NCI-H2107 treated with DMSO at 0.1 percent for 48 hours (cell line): ENCODE results near the gene PPP2R5D.
A peak's percentile ranks its signal among the peaks of the same experiment; 100 is the strongest.
"Not testable (repeated sequence)": the region's sequence is repeated elsewhere in the genome, so short reads cannot be mapped to it uniquely, and the experiment has no call there.

Source experiments
- DNase-seq: peaks from one replicate; lab custom pipeline; 2025; ENCODE audit not compliant: unreplicated experiment; lab: John Stamatoyannopoulos, UW

PPP2R5D gene

DNA sequence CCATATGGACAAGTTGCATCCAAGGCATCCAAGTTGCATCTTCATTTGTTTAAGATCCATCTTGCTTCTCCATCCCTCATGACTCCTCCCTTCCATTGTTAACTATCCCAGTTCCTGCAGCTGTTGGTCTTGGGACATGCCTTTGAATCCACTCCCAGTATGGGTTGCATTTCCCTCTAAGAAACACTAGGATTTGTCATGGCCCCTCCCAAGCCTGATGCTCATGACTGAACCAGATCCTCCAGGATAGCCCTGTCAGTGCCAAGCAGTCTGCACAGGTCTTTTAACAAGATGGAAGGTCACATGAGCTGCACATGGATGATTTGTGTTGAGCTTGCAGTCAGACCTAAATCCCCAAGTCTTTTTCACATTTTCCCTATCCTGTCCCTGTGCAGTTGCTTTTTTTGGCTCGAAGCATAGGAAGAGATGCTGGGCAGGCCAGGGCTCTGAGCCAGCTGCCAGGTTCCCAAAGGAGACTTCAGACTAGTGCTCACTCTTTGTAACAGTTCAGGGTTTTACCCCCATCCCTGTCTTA lies 4.2 kb downstream of the PPP2R5D start:
- DNase-seq = no peak

DNA sequence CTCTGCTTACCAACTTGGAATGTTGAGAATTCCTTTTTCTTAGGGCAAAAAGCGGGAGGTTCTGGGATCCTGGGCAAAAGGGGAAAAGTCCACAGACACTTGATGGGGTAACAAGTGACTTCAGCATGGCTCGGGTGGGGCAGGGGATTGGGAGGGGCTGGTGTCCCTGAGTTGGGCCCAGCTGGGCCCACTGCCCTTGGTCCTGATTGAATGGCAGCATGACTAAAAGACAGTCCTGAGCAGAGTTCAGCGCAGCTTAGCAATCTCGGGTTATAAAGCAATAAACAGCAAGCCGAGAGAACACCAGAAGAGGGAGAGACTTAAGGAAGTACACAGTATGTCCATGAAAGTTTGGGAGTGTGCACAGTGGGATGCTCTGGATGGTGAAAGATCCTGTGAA lies 5.6 kb downstream of the PPP2R5D start:
- no peak for DNase-seq

DNA sequence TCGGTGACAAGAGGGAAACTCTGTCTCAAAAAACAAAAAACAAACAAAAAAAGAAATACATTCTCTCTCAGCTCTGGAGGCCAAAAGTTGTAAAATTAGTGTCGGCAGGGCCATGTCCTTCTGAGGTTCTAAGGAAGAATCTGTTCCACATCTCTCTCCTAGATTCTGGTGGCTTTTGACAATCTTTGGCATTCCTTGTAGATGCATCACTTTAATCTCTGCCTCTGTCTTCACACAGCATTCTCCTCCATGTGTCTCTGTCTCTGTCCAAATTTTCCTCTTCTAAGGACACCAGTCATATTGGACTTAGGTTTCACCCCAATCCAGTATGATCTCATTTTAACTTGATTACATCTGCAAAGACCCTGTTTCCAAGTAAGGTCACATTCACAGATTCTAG lies 9.1 kb downstream of the PPP2R5D start:
- DNase-seq = no peak

DNA sequence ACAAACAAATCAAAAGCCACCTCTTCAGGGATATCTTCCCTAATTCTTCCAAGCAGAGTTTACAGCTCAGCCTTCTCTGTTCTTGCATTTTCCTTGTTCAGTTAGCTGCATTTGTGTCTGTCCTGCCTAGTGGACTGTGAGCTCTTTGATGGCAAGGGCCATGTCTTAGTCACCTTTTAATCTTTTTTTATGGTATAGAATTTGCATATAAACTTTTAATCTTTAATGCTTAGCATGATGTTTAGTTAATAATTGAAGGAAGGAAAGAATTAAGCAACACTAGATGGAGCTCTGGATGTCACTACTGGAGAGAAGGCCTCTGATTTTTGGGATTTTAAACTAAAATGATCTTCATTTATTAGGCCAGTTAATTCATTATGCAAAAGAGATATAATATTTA lies 12.1 kb downstream of the PPP2R5D start:
- DNase-seq = no peak

DNA sequence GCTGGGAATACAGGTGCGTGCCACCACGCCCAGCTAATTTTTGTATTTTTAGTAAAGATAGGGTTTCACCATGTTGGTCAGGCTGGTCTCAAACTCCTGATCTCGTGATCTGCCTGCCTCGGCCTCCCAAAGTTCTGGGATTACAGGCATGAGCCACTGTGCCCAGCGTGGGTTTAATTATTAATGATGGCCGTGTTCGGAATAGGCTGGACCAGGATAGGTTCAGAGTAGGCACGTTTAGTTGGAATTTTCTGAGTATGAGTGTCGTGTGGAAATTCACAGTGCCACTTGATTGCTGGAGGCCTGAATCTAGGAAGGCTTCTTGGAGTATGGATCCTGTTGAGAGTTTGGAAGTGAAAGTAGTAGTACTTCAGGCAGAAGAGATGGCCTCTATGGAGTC lies 13.8 kb downstream of the PPP2R5D start:
- not testable (repeated sequence) for DNase-seq

DNA sequence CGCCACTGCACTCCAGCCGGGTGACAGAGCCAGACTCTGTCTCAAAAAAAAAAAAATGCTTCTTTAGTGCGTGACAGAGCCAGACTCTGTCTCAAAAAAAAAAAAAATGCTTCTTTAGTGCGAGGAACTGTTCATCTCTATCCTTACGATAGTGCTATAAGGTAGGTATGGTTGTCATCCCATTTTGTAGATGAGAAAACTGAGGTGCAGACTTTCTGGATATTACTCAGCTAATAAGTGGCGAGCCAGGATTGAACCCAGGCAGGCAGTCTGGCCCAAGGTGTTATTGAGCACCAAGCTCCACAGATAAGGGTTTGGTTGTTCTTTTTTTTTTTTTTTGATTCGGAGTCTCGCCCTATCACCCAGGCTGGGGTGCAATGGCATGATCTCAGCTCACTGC lies 17.5 kb downstream of the PPP2R5D start:
- DNase-seq = no peak

DNA sequence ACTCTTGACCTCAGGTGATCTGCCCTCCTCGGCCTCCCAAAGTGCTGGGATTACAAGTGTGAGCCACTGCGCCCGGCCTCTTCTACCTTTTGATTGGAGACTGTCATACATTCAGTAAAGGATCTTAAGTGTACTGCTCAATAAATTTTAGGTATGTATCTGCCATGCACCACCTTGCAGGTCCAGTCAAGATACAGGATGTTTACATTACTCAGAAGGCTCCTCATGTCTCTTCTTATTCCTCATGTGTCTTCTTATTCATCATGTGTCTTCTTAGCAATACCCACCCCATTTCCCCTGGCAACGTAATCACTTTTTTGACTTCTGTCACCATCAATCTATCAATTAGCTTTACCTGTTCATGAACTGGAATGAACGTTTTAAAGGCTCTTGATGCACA lies 21.5 kb downstream of the PPP2R5D start:
- DNase-seq = no peak

DNA sequence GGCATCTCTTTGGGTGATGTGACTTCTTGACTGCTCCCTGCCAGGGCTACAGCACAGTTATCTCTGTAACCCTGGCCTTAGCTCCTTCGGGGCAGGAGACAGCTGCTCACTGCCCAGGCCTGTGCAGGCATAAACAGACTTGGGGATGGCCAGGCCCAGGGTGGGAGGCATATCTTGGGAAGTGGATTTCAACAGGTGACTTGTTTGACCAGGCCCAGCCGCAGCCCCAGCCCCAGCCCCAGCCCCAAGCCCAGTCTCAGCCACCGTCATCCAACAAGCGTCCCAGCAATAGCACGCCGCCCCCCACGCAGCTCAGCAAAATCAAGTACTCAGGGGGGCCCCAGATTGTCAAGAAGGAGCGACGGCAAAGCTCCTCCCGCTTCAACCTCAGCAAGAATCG lies 21.9 kb downstream of the PPP2R5D start:
- DNase-seq = no peak

DNA sequence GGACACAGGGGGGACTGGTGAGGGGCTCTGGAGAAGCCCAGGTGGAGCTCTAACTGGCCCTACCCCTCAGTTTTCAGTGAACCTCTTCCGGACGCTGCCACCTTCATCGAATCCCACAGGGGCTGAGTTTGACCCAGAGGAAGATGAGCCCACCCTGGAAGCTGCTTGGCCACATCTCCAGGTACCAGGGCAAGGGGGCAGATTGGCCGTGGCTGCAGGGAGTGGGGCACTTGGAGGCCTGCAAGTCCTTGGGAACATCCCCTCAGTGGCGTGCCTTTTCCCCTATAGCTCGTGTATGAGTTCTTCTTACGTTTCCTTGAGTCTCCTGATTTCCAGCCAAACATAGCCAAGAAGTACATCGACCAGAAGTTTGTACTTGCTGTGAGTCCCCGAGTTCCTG lies 22.8 kb downstream of the PPP2R5D start:
- no peak for DNase-seq

DNA sequence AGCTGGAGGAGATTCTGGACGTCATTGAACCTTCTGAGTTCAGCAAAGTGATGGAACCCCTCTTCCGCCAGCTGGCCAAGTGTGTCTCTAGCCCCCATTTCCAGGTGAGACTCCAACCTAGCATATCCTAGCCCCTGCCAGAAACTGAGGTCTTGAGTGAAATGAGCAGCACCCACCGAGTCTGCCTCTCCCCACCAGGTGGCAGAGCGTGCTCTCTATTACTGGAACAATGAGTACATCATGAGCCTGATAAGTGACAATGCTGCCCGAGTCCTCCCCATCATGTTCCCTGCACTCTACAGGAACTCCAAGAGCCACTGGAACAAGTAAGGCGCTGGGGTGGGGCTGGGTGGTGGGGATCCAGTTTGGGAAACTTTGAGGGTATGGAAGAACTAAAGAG lies 24.8 kb downstream of the PPP2R5D start:
- DNase-seq = no peak

DNA sequence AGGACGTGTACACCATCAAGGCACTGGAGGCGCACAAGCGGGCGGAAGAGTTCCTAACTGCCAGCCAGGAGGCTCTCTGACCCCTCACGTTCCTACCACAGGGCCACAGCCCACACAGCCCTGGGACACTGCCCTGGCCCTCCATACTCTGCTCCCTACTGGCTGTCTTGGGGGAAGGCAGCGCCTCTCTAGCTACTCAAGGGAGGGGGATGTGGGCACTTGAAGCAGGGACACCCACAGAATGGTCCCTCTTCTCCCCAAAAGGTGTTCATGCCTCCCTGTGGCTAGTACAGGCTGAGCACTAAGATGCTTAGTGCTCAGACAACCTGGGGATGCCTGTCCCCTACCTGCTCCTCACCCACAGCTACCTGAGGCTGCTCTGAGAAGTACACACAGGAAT lies 26.8 kb downstream of the PPP2R5D start:
- no peak for DNase-seq

DNA sequence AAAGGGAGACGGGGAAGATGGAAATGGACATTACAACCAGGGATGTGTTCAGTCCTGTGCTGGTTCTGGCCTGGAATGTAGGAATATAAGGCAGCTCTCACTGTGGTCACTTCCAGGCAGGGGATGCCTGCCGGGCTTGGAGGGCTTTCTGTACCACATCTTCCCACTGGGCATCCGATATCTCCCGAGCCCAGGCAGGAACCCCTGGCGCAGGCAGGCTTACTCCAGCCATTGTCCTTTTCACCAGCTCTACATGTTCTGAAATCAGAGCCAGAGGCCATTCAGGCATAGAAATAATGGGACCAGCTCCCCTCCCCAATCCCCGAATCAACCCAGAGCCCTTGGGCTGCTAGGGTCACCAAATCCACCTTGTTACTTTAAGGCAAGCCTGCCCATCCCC lies 28.0 kb downstream of the PPP2R5D start:
- no peak for DNase-seq

DNA sequence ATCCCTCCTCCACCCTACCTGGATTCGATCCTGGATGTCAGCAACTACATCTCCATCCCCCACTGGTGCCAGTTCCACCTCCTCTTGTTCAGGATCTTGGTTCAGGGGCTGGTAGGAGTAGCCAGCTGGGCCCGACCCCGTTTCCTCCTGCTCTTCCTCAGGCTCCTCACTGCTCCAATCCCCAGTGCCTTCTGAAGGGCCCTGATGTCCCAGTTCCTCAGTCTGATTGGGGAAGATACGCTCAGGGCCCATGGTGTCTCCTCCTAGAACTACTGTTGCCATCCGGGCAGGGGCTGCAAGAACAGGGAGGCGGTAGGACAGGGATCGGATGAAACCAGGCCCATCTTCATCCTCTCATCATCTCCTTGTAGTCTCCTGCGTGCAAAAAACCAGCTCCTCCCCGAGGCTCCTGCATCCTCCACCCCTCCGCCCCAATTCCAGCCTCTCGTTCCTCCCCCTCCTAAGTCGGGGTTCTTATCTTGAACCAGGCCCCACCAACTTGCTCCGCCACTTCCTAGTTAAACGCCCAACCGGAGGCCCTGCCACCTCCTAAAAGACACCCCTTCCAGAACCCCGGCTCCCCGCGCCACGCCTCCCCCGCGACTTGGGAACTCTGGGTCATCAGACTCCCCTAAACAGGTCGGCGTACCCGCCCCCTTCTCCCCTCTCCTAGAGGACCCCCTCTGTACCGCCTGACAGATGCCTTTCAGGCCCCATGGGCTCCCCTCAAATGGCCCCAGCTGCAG lies 28.9 kb downstream of the PPP2R5D start:
- DNase-seq = no peak

DNA sequence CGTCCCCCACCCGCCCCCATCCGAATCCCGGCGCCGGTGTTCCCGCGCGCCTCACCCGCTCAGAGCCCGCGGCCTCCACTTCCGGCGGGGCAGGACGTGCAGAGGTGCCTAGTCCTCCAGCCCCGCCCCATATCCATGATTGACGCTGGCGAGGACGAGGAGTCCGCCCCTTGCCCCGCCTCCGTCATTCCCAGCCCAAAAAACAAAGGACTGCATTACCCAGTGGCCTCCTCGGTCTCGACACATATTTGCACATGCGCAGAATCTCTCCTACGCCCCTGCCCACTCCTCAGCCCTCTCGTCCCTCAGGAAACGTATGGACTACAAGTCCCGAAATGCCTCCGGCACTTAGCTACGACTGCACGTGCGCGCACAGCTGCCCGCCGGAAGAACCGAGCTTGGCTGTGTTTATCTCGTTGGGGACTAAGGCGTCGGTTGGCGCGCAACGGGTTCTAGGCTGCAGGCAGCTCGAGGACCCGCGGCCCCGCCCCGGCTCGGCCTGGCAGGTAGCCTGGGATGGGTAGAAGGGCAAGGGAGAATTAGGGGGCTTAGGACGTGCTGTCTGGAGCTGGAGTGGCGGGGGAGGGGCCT lies 29.6 kb downstream of the PPP2R5D start, which contains the start of the genes KLHDC3 and MEA1:
TSS of gene KLHDC3 (plus strand) at position 407 of the 591 bp plus-strand sequence. CDS start 2,944 bp downstream, outside the sequence.
TSS of gene MEA1 (minus strand) at position 104 of the 591 bp plus-strand sequence. CDS start 133 bp downstream, outside the sequence.
- peak; percentile 93 for DNase-seq

DNA sequence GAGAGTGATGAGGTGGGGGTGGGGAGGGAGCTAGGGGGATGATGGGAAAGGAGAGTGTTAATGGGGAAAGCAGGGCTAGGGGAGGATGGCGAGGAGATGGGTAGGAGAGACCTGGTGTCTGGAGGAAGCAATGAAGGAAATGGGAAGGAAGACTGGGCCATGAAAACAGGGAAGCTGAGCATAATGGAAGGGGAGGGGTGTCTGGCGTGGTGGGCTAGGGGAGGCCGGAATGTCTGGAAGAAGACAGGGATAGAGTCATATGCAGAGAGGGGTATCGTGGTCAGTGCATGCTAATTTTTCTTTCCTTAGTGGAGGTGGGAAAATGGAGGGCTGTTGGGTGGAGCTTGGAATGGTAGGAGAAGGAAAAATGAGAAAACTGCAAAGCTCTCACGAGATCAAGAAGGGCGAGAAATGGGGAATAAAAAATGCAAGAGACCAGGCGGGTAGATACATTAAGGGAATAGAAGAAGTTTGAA lies 30.1 kb downstream of the PPP2R5D start:
- DNase-seq = no peak

DNA sequence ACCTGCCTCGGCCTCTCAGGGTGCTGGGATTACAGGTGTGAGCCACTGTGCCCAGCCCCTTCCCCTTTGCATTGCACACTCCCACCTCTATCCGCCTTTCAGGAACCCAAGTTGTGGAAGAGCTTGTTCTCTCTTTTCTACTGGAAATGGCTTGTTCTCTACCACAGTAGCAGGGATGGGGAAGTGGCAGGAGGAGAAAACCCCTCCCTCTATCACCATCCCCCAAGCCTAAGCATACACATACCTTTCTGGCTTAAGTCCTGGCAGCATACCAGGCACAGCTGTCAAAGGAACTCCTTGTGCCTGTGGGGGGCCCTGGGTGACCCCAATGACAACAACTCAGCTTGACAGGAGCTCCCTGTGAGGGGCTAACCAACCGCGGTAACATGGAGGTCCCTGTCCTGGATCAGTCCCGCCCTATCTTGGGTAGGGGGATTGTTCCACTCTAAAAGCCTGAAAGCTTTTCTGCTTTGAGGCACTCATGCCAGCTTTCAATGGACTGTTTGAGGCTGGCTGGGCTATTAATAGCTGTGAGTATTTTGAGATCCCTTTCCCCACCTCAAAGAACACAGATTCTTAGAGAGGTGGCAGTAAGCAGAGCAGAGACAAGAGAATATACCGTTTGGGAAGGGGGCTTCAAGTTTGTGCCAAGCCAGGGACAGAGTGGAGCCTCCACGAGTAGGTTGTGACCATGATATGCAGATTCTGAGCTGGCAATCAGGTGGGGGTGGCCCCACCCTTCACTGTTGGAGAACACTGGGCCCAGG lies 32.0 kb downstream of the PPP2R5D start:
- DNase-seq = no peak

DNA sequence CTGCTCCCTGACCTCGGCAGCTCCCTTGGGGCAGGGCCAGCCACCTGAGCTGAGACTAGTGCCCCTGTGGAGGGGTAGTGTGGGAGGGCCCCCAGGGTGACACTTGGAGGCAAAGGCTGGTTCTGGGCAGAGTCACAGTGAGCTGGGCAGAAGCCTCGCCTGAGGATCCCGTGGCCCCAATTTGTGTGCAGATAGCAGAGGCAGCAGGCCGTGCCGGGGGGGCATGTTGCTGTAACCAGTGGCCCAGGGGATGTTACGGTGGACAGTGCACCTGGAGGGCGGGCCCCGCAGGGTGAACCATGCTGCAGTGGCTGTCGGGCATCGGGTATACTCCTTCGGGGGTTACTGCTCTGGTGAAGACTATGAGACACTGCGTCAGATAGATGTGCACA lies 32.6 kb downstream of the PPP2R5D start:
- DNase-seq = no peak

DNA sequence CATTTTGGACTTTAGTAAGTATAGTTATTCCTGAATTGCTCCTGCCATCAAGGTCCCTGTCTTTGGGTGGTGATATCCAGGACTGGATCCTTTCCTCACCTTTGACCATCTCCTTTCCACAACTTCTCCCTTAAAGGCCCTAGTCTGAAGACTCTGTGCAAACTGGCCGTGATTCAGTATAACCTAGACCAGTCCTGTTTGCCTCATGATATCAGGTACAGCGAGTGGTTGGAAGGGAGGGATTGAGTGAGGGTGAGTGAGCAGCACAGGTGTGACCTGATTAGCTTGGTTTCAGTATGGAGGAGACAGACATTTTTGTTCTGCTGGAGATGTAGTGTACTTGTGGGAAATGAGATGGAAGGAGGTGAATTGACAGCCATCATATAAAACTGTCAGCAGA lies 34.8 kb downstream of the PPP2R5D start:
- no peak for DNase-seq

DNA sequence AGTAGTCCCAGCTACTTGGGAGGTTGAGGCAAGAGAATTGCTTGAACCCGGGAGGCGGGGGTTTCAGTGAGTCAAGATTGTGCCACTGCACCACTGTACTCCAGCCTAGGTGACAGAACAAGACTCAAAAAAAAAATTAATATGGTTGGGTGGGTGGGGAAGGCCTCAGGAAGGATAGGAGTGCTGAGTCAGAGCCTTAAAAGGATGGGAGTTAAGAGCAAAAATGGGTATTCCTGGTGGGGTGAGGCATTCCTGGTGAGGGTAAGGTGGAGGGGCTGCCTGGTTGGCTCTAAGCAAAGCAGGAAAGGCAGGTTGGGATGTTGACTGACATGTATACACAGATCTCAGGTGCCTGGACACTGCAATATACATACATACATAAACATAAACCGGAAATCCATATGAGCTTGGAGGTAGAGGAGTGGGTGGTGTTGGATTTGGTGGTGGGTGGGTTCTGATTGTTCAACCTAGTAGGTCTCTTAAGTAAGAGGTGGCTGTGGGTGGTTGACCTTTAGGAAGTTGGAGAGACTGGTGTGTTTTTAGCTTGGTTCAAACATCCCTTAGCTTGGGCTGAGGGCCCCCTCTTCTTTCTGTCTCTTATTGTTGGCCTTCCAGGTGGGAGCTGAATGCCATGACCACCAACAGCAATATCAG lies 35.8 kb downstream of the PPP2R5D start:
- no peak for DNase-seq

DNA sequence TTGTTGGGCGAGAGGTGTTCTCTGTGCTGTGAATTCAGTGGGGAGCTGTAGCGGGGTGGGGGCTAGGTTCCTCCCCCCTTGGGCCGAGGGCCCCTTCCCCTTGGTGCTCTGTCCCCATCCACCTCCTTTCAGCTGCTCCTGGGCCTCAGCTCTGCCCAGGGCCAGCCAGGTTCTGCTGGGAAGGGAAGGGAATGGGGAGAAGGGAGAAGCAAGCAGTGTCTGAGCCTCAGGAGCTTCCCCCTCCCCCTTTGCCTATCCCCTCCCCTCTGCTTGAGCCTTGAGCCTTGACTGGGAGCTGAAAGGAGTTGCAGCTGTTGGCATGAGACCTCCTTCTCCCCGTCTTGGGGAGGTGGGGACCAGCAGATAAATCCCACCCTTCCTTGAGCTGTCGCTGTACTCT lies 36.5 kb downstream of the PPP2R5D start:
- no peak for DNase-seq
